ENCODE measurements around the gene SIAH3. TPM values are rescaled to one million over a fixed set of nuclear protein-coding genes. Genes with fewer than 3 reads are reported as not detected.

Gene SIAH3
- total RNA-seq, 3 donors from 2014 or later (not counting 1 experiment from before 2014, with no cell fraction given) = not detected

DNA sequence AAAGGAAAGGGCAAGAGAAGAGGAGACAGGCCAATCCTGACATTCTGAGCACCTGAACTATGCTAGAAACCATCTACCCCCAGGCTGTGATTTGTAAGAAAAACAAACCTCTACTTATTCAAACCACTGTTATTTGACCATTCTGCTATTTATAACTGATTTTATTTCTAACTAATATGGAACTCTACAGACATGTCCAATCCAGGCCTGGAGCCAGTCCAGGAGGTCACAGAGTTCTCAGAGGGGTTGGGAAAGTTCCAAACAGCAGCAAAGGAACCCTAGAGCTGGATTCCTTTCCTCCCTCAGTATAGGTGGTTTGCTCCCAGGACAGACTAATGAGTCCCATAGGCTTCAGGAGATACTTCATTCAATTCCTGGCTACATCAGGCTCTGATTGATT is 24.2 kb downstream of the SIAH3 start:
- Mint-ChIP-seq H3K4me3 (no peak overlapping the region), H3K27me3 (ENCODE audit: low read depth in 2 of 2) (peaks cover 22 to 54% of the 10 kb centered on the region in 2 donors), H3K4me1 (peaks cover 10 to 20% of the 10 kb centered on the region in 2 donors), H3K27ac (no peak overlapping the region), H3K9me3 (no peaks in the 10 kb centered on the region), H3K36me3 (no peaks in the 10 kb centered on the region)
- intact Hi-C loops (cut with micrococcal nuclease) = no loop called here
- TF ChIP-seq, protein P1, sequence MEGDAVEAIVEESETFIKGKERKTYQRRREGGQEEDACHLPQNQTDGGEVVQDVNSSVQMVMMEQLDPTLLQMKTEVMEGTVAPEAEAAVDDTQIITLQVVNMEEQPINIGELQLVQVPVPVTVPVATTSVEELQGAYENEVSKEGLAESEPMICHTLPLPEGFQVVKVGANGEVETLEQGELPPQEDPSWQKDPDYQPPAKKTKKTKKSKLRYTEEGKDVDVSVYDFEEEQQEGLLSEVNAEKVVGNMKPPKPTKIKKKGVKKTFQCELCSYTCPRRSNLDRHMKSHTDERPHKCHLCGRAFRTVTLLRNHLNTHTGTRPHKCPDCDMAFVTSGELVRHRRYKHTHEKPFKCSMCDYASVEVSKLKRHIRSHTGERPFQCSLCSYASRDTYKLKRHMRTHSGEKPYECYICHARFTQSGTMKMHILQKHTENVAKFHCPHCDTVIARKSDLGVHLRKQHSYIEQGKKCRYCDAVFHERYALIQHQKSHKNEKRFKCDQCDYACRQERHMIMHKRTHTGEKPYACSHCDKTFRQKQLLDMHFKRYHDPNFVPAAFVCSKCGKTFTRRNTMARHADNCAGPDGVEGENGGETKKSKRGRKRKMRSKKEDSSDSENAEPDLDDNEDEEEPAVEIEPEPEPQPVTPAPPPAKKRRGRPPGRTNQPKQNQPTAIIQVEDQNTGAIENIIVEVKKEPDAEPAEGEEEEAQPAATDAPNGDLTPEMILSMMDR (IDR thresholded peaks at IDR 0.05) = no peak
- H3K4me1 ChIP-seq (ENCODE audit: control insufficient read depth, insufficient read depth, low read length) = peaks cover 7% of the 10 kb centered on the region
- no peaks in the 10 kb centered on the region for H3K9me3 ChIP-seq (ENCODE audit: control insufficient read depth, insufficient read depth, low read length)
- DNase-seq = no peak
- no peaks in the 10 kb centered on the region for H3K27me3 ChIP-seq (ENCODE audit: control insufficient read depth, insufficient read depth, low read length)
- no peak overlapping the region for H3K4me3 ChIP-seq (ENCODE audit: low read length)
- no peaks in the 10 kb centered on the region for H3K36me3 ChIP-seq (ENCODE audit: control insufficient read depth, insufficient read depth, low read length)
- no peak overlapping the region for H3K27ac ChIP-seq (ENCODE audit: low read length)
- ATAC-seq = no peak

DNA sequence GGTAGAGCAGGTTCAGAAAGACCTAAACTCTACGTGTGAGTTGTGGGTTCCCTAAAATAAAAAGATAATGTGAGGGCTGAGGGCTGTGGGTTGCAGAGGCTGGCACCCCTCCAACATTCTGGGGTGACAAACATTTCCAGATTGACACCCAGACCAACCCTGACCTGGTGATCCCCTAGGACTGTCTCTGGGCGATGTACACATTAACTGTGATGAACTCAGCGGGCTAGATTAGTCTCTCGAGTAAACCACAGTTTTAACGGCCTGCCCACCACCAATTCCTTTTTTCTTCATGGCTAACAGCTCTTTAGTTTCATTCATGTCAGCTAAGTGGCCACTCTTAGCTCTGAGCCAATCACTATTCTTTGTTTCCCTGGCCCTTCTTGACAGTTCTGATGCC is 24.8 kb downstream of the SIAH3 start:
- no peaks in the 10 kb centered on the region for H3K27me3 ChIP-seq (ENCODE audit: control insufficient read depth, insufficient read depth, low read length)
- Mint-ChIP-seq H3K27me3 (ENCODE audit: low read depth in 2 of 2) (peaks cover 20 to 54% of the 10 kb centered on the region in 2 donors), H3K27ac (no peak overlapping the region), H3K9me3 (no peaks in the 10 kb centered on the region), H3K4me3 (no peak overlapping the region), H3K36me3 (no peaks in the 10 kb centered on the region), H3K4me1 (peaks cover 10 to 20% of the 10 kb centered on the region in 2 donors)
- H3K9me3 ChIP-seq (ENCODE audit: control insufficient read depth, insufficient read depth, low read length) = no peaks in the 10 kb centered on the region
- ATAC-seq = peak in 1 of 3 donors; percentile 92
- intact Hi-C loops (cut with micrococcal nuclease) = no loop called here
- WGBS (ENCODE audit: insufficient coverage) = 5% methylated on average over 5 of the region's 5 CpGs
- H3K27ac ChIP-seq (ENCODE audit: low read length) = no peak overlapping the region
- H3K4me1 ChIP-seq (ENCODE audit: control insufficient read depth, insufficient read depth, low read length) = peaks cover 7% of the 10 kb centered on the region
- TF ChIP-seq, protein P1 (IDR thresholded peaks at IDR 0.05) = no peak
- DNase-seq = no peak
- no peaks in the 10 kb centered on the region for H3K36me3 ChIP-seq (ENCODE audit: control insufficient read depth, insufficient read depth, low read length)
- no peak overlapping the region for H3K4me3 ChIP-seq (ENCODE audit: low read length)

GRCh38 chr13:45825387-45825650 is 26.2 kb downstream of the SIAH3 start:
- intact Hi-C loops (cut with micrococcal nuclease) = no loop called here
- H3K9me3 ChIP-seq (ENCODE audit: control insufficient read depth, insufficient read depth, low read length) = no peaks in the 10 kb centered on the region
- H3K4me1 Mint-ChIP-seq = peaks cover 10 to 20% of the 10 kb centered on the region in 2 donors
- H3K27ac ChIP-seq (ENCODE audit: low read length) = no peak overlapping the region
- H3K4me1 ChIP-seq (ENCODE audit: control insufficient read depth, insufficient read depth, low read length) = peaks cover 7% of the 10 kb centered on the region
- H3K36me3 ChIP-seq (ENCODE audit: control insufficient read depth, insufficient read depth, low read length) = no peaks in the 10 kb centered on the region
- TF ChIP-seq, protein P1 (IDR thresholded peaks at IDR 0.05) = no peak
- H3K27me3 ChIP-seq (ENCODE audit: control insufficient read depth, insufficient read depth, low read length) = no peaks in the 10 kb centered on the region
- peaks cover 16 to 52% of the 10 kb centered on the region in 2 donors for H3K27me3 Mint-ChIP-seq (ENCODE audit: low read depth in 2 of 2)
- no peaks in the 10 kb centered on the region for H3K9me3 Mint-ChIP-seq
- H3K27ac Mint-ChIP-seq = no peak overlapping the region
- H3K4me3 Mint-ChIP-seq = no peak overlapping the region
- DNase-seq (no peak), ATAC-seq (no peak)
- H3K36me3 Mint-ChIP-seq = no peaks in the 10 kb centered on the region
- 79% methylated on average over 2 of the region's 4 CpGs for WGBS (ENCODE audit: insufficient coverage)
- no peak overlapping the region for H3K4me3 ChIP-seq (ENCODE audit: low read length)

DNA sequence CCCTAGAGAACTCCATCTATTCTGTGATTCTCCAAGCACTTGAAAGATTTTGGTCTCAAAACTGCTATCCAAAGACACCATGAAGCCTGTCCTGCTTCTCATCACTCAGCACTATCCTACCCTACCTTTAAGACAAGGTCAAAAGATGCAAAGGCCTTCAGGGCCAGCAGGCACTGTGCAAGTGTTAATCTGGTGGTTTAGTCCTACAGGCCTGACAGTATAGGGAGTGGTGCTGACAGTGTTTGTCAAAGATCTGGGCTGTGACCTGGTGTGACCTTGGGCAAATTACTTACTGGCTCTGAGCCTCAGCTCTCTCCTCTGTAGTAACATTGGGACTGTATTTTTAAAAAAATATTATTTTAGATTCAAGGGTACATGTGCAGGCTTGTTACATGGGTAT is 28.0 kb downstream of the SIAH3 start:
- Histone ChIP-seq H3K36me3 (ENCODE audit: control insufficient read depth, insufficient read depth, low read length) (no peaks in the 10 kb centered on the region), H3K4me1 (ENCODE audit: control insufficient read depth, insufficient read depth, low read length) (peaks cover 7% of the 10 kb centered on the region), H3K27ac (ENCODE audit: low read length) (no peak overlapping the region), H3K27me3 (ENCODE audit: control insufficient read depth, insufficient read depth, low read length) (no peaks in the 10 kb centered on the region), H3K9me3 (ENCODE audit: control insufficient read depth, insufficient read depth, low read length) (no peaks in the 10 kb centered on the region), H3K4me3 (ENCODE audit: low read length) (no peak overlapping the region)
- DNase-seq (no peak), ATAC-seq (no peak)
- Mint-ChIP-seq H3K27ac (no peak overlapping the region), H3K27me3 (ENCODE audit: low read depth in 2 of 2) (peaks cover 15 to 41% of the 10 kb centered on the region in 2 donors), H3K36me3 (no peaks in the 10 kb centered on the region), H3K4me1 (peaks cover 10 to 20% of the 10 kb centered on the region in 2 donors), H3K9me3 (no peaks in the 10 kb centered on the region), H3K4me3 (no peak overlapping the region)
- TF ChIP-seq, protein P1 (IDR thresholded peaks at IDR 0.05) = no peak
- intact Hi-C loops (cut with micrococcal nuclease) = no loop called here

Data from natural killer cell (primary cell).